PC-3 (cell line): ENCODE results near the gene NUB1. TPM values are rescaled to one million over a fixed set of nuclear protein-coding genes. Genes with fewer than 3 reads are reported as not detected.

Experiments
- ATAC-seq: fragments of 200-7000 bp; cut with Tn5 transposase; 2 replicates; pipeline ENCODE4 v1.9.1; 2020; ENCODE audit warnings: mild to moderate bottlenecking, moderate library complexity
- BruUV-seq: library from RNA; stranded (reverse); fragments of 400-500 nt; replicated peaks from 2 replicates; lab custom pipeline; 2021; lab: Mats Ljungman, UMichigan
- CTCF ChIA-PET: fragments of 300-600 bp; sonication (Branson Sonifier 250); formaldehyde crosslinking; loops from one replicate; lab custom pipeline; 2022; ENCODE audit warnings: antibody characterized with exemption; lab: Charles Lee
- POLR2A ChIA-PET: fragments of 300-600 bp; sonication (Branson Sonifier 250); formaldehyde crosslinking; loops from one replicate; lab custom pipeline; 2022; ENCODE audit warnings: antibody characterized with exemption; ENCODE audit not compliant: unreplicated experiment; lab: Charles Lee
- DNase-seq: peaks from one replicate; pipeline ENCODE4 v3.0.0-alpha.2; 2015
- H2AFZ ChIP-seq: fragments of 300-600 bp; sonication (generic); 2 replicates; pipeline ENCODE4 v1.6.0; 2016; ENCODE audit warnings: antibody characterized with exemption, low read length
- H3F3A ChIP-seq: fragments of 300-600 bp; sonication (generic); one replicate; pipeline ENCODE4 v1.6.0; 2017; ENCODE audit warnings: antibody characterized with exemption, low read length, control low read depth, mild to moderate bottlenecking; ENCODE audit not compliant: unreplicated experiment
- H3K27ac ChIP-seq: fragments of 300-600 bp; sonication (generic); 2 replicates; pipeline ENCODE4 v1.5.1; 2016; ENCODE audit warnings: mild to moderate bottlenecking, low read length
- H3K27me3 ChIP-seq: fragments of 300-600 bp; sonication (generic); 2 replicates; pipeline ENCODE4 v1.6.1; 2016; ENCODE audit warnings: low read length, mixed read lengths
- H3K36me3 ChIP-seq: fragments of 300-600 bp; sonication (generic); 2 replicates; pipeline ENCODE4 v1.6.1; 2016; ENCODE audit warnings: low read depth, mixed run types, low read length, mixed read lengths
- H3K4me1 ChIP-seq: fragments of 300-600 bp; sonication (generic); 2 replicates; pipeline ENCODE4 v1.5.1; 2016; ENCODE audit warnings: low read length; ENCODE audit not compliant: insufficient read depth
- H3K4me2 ChIP-seq: fragments of 300-600 bp; sonication (generic); 2 replicates; pipeline ENCODE4 v1.6.0; 2016; ENCODE audit warnings: low read length
- H3K4me3 ChIP-seq: fragments of 300-600 bp; sonication (generic); 2 replicates; pipeline ENCODE4 v1.5.1; 2016; ENCODE audit warnings: mild to moderate bottlenecking, low read length, mixed read lengths
- H3K79me2 ChIP-seq: fragments of 300-600 bp; sonication (generic); 2 replicates; pipeline ENCODE4 v1.6.1; 2017; ENCODE audit warnings: low read length, mixed read lengths
- H3K9ac ChIP-seq: fragments of 300-600 bp; sonication (generic); 2 replicates; pipeline ENCODE4 v1.6.0; 2016; ENCODE audit warnings: mild to moderate bottlenecking, low read length
- H3K9me2 ChIP-seq: fragments of 300-600 bp; sonication (generic); replicated peaks from 2 replicates; pipeline ENCODE4 v1.6.1; 2016; ENCODE audit warnings: mixed run types, low read length, mixed read lengths
- H3K9me3 ChIP-seq: fragments of 300-600 bp; sonication (generic); 2 replicates; pipeline ENCODE4 v1.6.1; 2016; ENCODE audit warnings: low read length, mixed read lengths
- H4K20me1 ChIP-seq: fragments of 300-600 bp; sonication (generic); 2 replicates; pipeline ENCODE4 v1.6.1; 2016; ENCODE audit warnings: low read length, mixed read lengths
- CTCF ChIP-seq: fragments of 300-600 bp; sonication (generic); conservative IDR thresholded peaks from 2 replicates; pipeline ENCODE4 v1.5.1; 2017; ENCODE audit warnings: antibody characterized with exemption, low read depth, mild to moderate bottlenecking, low read length
- EZH2 ChIP-seq: fragments of 300-600 bp; sonication (generic); IDR thresholded peaks from one replicate; pipeline ENCODE4 v1.6.1; 2017; ENCODE audit warnings: antibody characterized with exemption, mild to moderate bottlenecking, low read length; ENCODE audit not compliant: unreplicated experiment
- EZH2phosphoT487 ChIP-seq: fragments of 300-600 bp; sonication (generic); IDR thresholded peaks from 2 replicates; pipeline ENCODE4 v1.6.1; 2018; ENCODE audit warnings: mild to moderate bottlenecking, antibody characterized with exemption, low read length, borderline replicate concordance
- intact Hi-C: fragments of 100-400 bp; cut with micrococcal nuclease; formaldehyde crosslinking; loops from 2 replicates; pipeline ENCODE4 v1.9.0; 2023
- total RNA-seq: library from RNA; depleted of rRNA; stranded (reverse); fragments of >200 nt; gene quantifications from 2 replicates; pipeline ENCODE4 v1.2.3, GENCODE V29; 2014

NUB1 gene
- total RNA-seq, 1 experiment from 2014 or later, result 40.1 TPM

- ATAC-seq (no peak), DNase-seq (peak; percentile 2)
- H3K27ac ChIP-seq, result no peak overlapping the region
- H3K36me3 ChIP-seq, result no peaks in the 10 kb centered on the region
- H3K9ac ChIP-seq, result no peak overlapping the region
- H3K79me2 ChIP-seq, result no peaks in the 10 kb centered on the region
- TF ChIP-seq EZH2 (no peak), CTCF (no peak), EZH2phosphoT487 (no peak)
- H3K4me2 ChIP-seq, result peak overlapping the region; percentile 28; the same call in 1 of the 2 replicates
- intact Hi-C loops, result loop anchor here (5.0 kb wide), 2 partner anchors 58 to 133 kb away; partner anchors contain the start of gene SMARCD3
- H3K27me3 ChIP-seq, result peaks cover 31% of the 10 kb centered on the region
- H4K20me1 ChIP-seq, result no peaks in the 10 kb centered on the region
- H3K4me1 ChIP-seq, result peaks cover 3% of the 10 kb centered on the region; the same call in 1 of the 2 replicates
- CTCF ChIA-PET, result interaction anchor here (0.6 to 0.7 kb wide), 3 partner anchors 29 to 395 kb away, joined by 3 to 6 read pairs (median 4); no protein-coding TSS in a partner anchor
- POLR2A ChIA-PET, result no interaction called here
- H2AFZ ChIP-seq, result peak overlapping the region; percentile 45; the same call in 1 of the 2 replicates
- H3K9me3 ChIP-seq, result no peaks in the 10 kb centered on the region
- no peak overlapping the region for H3K4me3 ChIP-seq
- BruUV-seq, result no TSS peak
- no peaks in the 10 kb centered on the region for H3F3A ChIP-seq
- H3K9me2 ChIP-seq, result no peaks in the 10 kb centered on the region
These were observed 36.8 kb upstream of the NUB1 start for GRCh38 chr7:151304856-151305255.

DNA sequence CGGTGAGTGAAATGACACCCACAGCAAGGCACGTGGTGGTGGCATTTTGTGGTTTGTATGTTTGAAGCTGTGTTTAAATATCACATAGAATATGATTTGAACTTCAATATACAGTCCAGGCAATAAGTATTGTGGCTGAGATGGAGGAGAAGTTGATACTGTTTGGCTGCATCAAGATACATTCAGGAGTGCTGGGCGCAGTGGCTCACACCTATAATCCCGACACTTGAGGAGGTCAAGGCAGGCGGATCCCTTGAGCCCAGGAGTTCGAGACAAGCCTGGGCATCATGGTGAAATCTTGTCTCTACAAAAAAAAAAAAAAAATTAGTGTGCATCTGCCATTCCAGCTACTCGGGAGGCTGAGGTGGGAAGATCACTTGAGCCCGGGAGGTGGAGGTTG lies 35.2 kb upstream of the NUB1 start:
- TF ChIP-seq EZH2phosphoT487 (no peak), EZH2 (no peak), CTCF (no peak)
- intact Hi-C loops, result no loop called here
- H3K27ac ChIP-seq, result no peak overlapping the region
- peaks cover 3% of the 10 kb centered on the region; the same call in 1 of the 2 replicates for H3K4me1 ChIP-seq
- CTCF ChIA-PET, result no interaction called here
- no peak for DNase-seq
- POLR2A ChIA-PET, result no interaction called here
- no peaks in the 10 kb centered on the region for H3K9me3 ChIP-seq
- no peak overlapping the region for H3K9ac ChIP-seq
- H4K20me1 ChIP-seq, result no peaks in the 10 kb centered on the region
- no peaks in the 10 kb centered on the region for H3K36me3 ChIP-seq
- no peak for ATAC-seq
- H3K4me2 ChIP-seq, result no peak overlapping the region
- no peak overlapping the region for H3K4me3 ChIP-seq
- H3F3A ChIP-seq, result peaks cover 3% of the 10 kb centered on the region
- no peaks in the 10 kb centered on the region for H3K9me2 ChIP-seq
- no peak overlapping the region for H2AFZ ChIP-seq
- H3K27me3 ChIP-seq, result peaks cover 31% of the 10 kb centered on the region
- no peaks in the 10 kb centered on the region for H3K79me2 ChIP-seq
- BruUV-seq, result no TSS peak

DNA sequence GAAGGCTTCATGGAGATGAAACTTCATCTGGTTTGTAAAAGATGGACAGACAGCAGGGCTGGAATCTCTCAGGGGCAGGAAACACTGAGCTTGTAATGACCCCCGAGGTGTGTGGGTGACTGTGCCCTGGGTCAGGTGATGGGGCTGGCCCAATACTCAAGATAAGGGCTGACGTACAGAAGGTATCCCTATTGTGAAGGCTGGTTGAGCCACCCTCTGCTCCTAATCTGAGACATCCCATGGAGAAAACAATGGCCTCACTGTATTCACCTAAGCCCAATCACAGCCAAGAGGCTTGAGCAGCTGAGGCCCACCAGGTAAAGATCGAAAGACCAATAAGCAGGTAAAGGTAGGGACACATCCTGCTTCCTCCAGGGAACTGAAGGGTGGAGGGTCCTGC lies 34.8 kb upstream of the NUB1 start:
- intact Hi-C loops, result no loop called here
- ChIA-PET POLR2A (no interaction called here), CTCF (no interaction called here)

More for the DNA sequence above, 34.8 kb upstream of the NUB1 start:
- Histone ChIP-seq H3K4me3 (no peak overlapping the region), H3K79me2 (no peaks in the 10 kb centered on the region), H3K4me2 (no peak overlapping the region), H3K27me3 (peaks cover 30% of the 10 kb centered on the region), H4K20me1 (no peaks in the 10 kb centered on the region), H3K9ac (no peak overlapping the region), H3K9me2 (no peaks in the 10 kb centered on the region), H3K27ac (no peak overlapping the region), H2AFZ (no peak overlapping the region), H3F3A (peaks cover 3% of the 10 kb centered on the region), H3K9me3 (no peaks in the 10 kb centered on the region), H3K4me1 (peaks cover 3% of the 10 kb centered on the region; the same call in 1 of the 2 replicates), H3K36me3 (no peaks in the 10 kb centered on the region)
- no peak for TF ChIP-seq CTCF
- TF ChIP-seq EZH2phosphoT487, result no peak
- no peak for TF ChIP-seq EZH2
- BruUV-seq, result no TSS peak
- no peak for ATAC-seq
- no peak for DNase-seq
